ENCODE measurements around the gene SYT12.

The SYT12 gene

GRCh38 chr11:67006029-67006884 lies 16.7 kb upstream of the SYT12 start:
- H3K27me3 Mint-ChIP-seq (ENCODE audit: low read depth), result no peaks in the 10 kb centered on the region
- H3K4me3 Mint-ChIP-seq, result no peak overlapping the region
- no peaks in the 10 kb centered on the region for H3K36me3 Mint-ChIP-seq (ENCODE audit: low read depth)
- H3K4me1 Mint-ChIP-seq (ENCODE audit: low read depth), result peaks cover 2% of the 10 kb centered on the region
- DNase-seq (ENCODE audit: low spot score), result no peak
- H3K27ac Mint-ChIP-seq, result no peak overlapping the region
- H3K9me3 Mint-ChIP-seq, result no peaks in the 10 kb centered on the region

GRCh38 chr11:67007126-67007525 lies 15.8 kb upstream of the SYT12 start:
- Mint-ChIP-seq H3K36me3 (ENCODE audit: low read depth) (no peaks in the 10 kb centered on the region), H3K27ac (no peak overlapping the region), H3K9me3 (no peaks in the 10 kb centered on the region), H3K4me3 (no peak overlapping the region), H3K27me3 (ENCODE audit: low read depth) (no peaks in the 10 kb centered on the region), H3K4me1 (ENCODE audit: low read depth) (peaks cover 2% of the 10 kb centered on the region)
- no peak for DNase-seq (ENCODE audit: low spot score)

- H3K4me1 Mint-ChIP-seq (ENCODE audit: low read depth), result peaks cover 2% of the 10 kb centered on the region
- no peaks in the 10 kb centered on the region for H3K36me3 Mint-ChIP-seq (ENCODE audit: low read depth)
- no peak overlapping the region for H3K27ac Mint-ChIP-seq
- no peaks in the 10 kb centered on the region for H3K27me3 Mint-ChIP-seq (ENCODE audit: low read depth)
- H3K9me3 Mint-ChIP-seq, result no peaks in the 10 kb centered on the region
- no peak for DNase-seq (ENCODE audit: low spot score)
- no peak overlapping the region for H3K4me3 Mint-ChIP-seq
Observed at GRCh38 chr11:67010296-67010905, 12.5 kb upstream of the SYT12 start.

- H3K27me3 Mint-ChIP-seq (ENCODE audit: low read depth), result peaks cover under 1% of the 10 kb centered on the region
- no peak overlapping the region for H3K4me3 Mint-ChIP-seq
- no peak for DNase-seq (ENCODE audit: low spot score)
- no peaks in the 10 kb centered on the region for H3K36me3 Mint-ChIP-seq (ENCODE audit: low read depth)
- no peaks in the 10 kb centered on the region for H3K4me1 Mint-ChIP-seq (ENCODE audit: low read depth)
- no peak overlapping the region for H3K27ac Mint-ChIP-seq
- no peaks in the 10 kb centered on the region for H3K9me3 Mint-ChIP-seq
Observed at GRCh38 chr11:67013511-67014045, 9.4 kb upstream of the SYT12 start.

- Mint-ChIP-seq H3K27me3 (ENCODE audit: low read depth) (peaks cover 5% of the 10 kb centered on the region), H3K4me3 (no peak overlapping the region), H3K4me1 (ENCODE audit: low read depth) (no peaks in the 10 kb centered on the region), H3K9me3 (peaks cover 3% of the 10 kb centered on the region), H3K36me3 (ENCODE audit: low read depth) (no peaks in the 10 kb centered on the region), H3K27ac (no peak overlapping the region)
- no peak for DNase-seq (ENCODE audit: low spot score)
Observed at GRCh38 chr11:67014343-67014742, 8.6 kb upstream of the SYT12 start.

- no peak overlapping the region for H3K4me3 Mint-ChIP-seq
- H3K9me3 Mint-ChIP-seq, result peaks cover 3% of the 10 kb centered on the region
- no peak overlapping the region for H3K27ac Mint-ChIP-seq
- H3K4me1 Mint-ChIP-seq (ENCODE audit: low read depth), result no peaks in the 10 kb centered on the region
- peaks cover 8% of the 10 kb centered on the region for H3K27me3 Mint-ChIP-seq (ENCODE audit: low read depth)
- H3K36me3 Mint-ChIP-seq (ENCODE audit: low read depth), result no peaks in the 10 kb centered on the region
- no peak for DNase-seq (ENCODE audit: low spot score)
Observed at GRCh38 chr11:67015048-67015447, 7.9 kb upstream of the SYT12 start.

- H3K4me1 Mint-ChIP-seq (ENCODE audit: low read depth), result no peaks in the 10 kb centered on the region
- DNase-seq (ENCODE audit: low spot score), result no peak
- H3K4me3 Mint-ChIP-seq, result no peak overlapping the region
- peaks cover 3% of the 10 kb centered on the region for H3K9me3 Mint-ChIP-seq
- no peak overlapping the region for H3K27ac Mint-ChIP-seq
- peaks cover 21% of the 10 kb centered on the region for H3K27me3 Mint-ChIP-seq (ENCODE audit: low read depth)
- no peaks in the 10 kb centered on the region for H3K36me3 Mint-ChIP-seq (ENCODE audit: low read depth)
Observed at GRCh38 chr11:67016550-67016949, 6.4 kb upstream of the SYT12 start.

GRCh38 chr11:67020949-67021348 lies 2.0 kb upstream of the SYT12 start:
- peaks cover 57% of the 10 kb centered on the region for H3K27me3 Mint-ChIP-seq (ENCODE audit: low read depth)
- H3K27ac Mint-ChIP-seq, result no peak overlapping the region
- peaks cover 11% of the 10 kb centered on the region for H3K4me1 Mint-ChIP-seq (ENCODE audit: low read depth)
- H3K9me3 Mint-ChIP-seq, result peaks cover 3% of the 10 kb centered on the region
- DNase-seq (ENCODE audit: low spot score), result no peak
- no peak overlapping the region for H3K4me3 Mint-ChIP-seq
- no peaks in the 10 kb centered on the region for H3K36me3 Mint-ChIP-seq (ENCODE audit: low read depth)

GRCh38 chr11:67022341-67022933 lies 497 bp upstream of the SYT12 start:
- no peak for DNase-seq (ENCODE audit: low spot score)
- H3K4me3 Mint-ChIP-seq, result no peak overlapping the region
- peaks cover 3% of the 10 kb centered on the region for H3K9me3 Mint-ChIP-seq
- no peak overlapping the region for H3K27ac Mint-ChIP-seq
- H3K4me1 Mint-ChIP-seq (ENCODE audit: low read depth), result peaks cover 11% of the 10 kb centered on the region
- no peaks in the 10 kb centered on the region for H3K36me3 Mint-ChIP-seq (ENCODE audit: low read depth)
- peaks cover 69% of the 10 kb centered on the region for H3K27me3 Mint-ChIP-seq (ENCODE audit: low read depth)

GRCh38 chr11:67023957-67024353 lies 1.0 kb downstream of the SYT12 start:
- DNase-seq (ENCODE audit: low spot score), result no peak
- H3K27me3 Mint-ChIP-seq (ENCODE audit: low read depth), result peaks cover 68% of the 10 kb centered on the region

GRCh38 chr11:67024410-67024809 lies 1.5 kb downstream of the SYT12 start:
- H3K36me3 Mint-ChIP-seq (ENCODE audit: low read depth), result no peaks in the 10 kb centered on the region
- H3K27me3 Mint-ChIP-seq (ENCODE audit: low read depth), result peaks cover 67% of the 10 kb centered on the region
- peak; percentile 60 for DNase-seq (ENCODE audit: low spot score)
- H3K9me3 Mint-ChIP-seq, result no peaks in the 10 kb centered on the region
- peak overlapping the region; percentile 62 for H3K4me3 Mint-ChIP-seq
- peak overlapping the region; percentile 34 for H3K27ac Mint-ChIP-seq
- H3K4me1 Mint-ChIP-seq (ENCODE audit: low read depth), result peaks cover 11% of the 10 kb centered on the region

More at GRCh38 chr11:67023957-67024353, 1.0 kb downstream of the SYT12 start:
- H3K4me3 Mint-ChIP-seq, result peak overlapping the region; percentile 53
- peaks cover 11% of the 10 kb centered on the region for H3K4me1 Mint-ChIP-seq (ENCODE audit: low read depth)
- H3K36me3 Mint-ChIP-seq (ENCODE audit: low read depth), result no peaks in the 10 kb centered on the region
- no peak overlapping the region for H3K27ac Mint-ChIP-seq
- peaks cover under 1% of the 10 kb centered on the region for H3K9me3 Mint-ChIP-seq

- H3K4me3 Mint-ChIP-seq, result peak overlapping the region; percentile 62
- peaks cover 11% of the 10 kb centered on the region for H3K4me1 Mint-ChIP-seq (ENCODE audit: low read depth)
- no peaks in the 10 kb centered on the region for H3K9me3 Mint-ChIP-seq
- H3K27ac Mint-ChIP-seq, result no peak overlapping the region
- no peaks in the 10 kb centered on the region for H3K36me3 Mint-ChIP-seq (ENCODE audit: low read depth)
- DNase-seq (ENCODE audit: low spot score), result no peak
- peaks cover 68% of the 10 kb centered on the region for H3K27me3 Mint-ChIP-seq (ENCODE audit: low read depth)
Observed at GRCh38 chr11:67024966-67025365, 2.0 kb downstream of the SYT12 start.

- no peak for DNase-seq (ENCODE audit: low spot score)
- Mint-ChIP-seq H3K4me3 (no peak overlapping the region), H3K36me3 (ENCODE audit: low read depth) (no peaks in the 10 kb centered on the region), H3K9me3 (no peaks in the 10 kb centered on the region), H3K4me1 (ENCODE audit: low read depth) (peaks cover 11% of the 10 kb centered on the region), H3K27me3 (ENCODE audit: low read depth) (peaks cover 66% of the 10 kb centered on the region), H3K27ac (no peak overlapping the region)
Observed at GRCh38 chr11:67025750-67026149, 2.8 kb downstream of the SYT12 start.

- no peak for DNase-seq (ENCODE audit: low spot score)
- Mint-ChIP-seq H3K9me3 (no peaks in the 10 kb centered on the region), H3K27me3 (ENCODE audit: low read depth) (peaks cover 65% of the 10 kb centered on the region), H3K4me3 (no peak overlapping the region), H3K36me3 (ENCODE audit: low read depth) (no peaks in the 10 kb centered on the region), H3K4me1 (ENCODE audit: low read depth) (peaks cover 11% of the 10 kb centered on the region), H3K27ac (no peak overlapping the region)
Observed at GRCh38 chr11:67026941-67027340, 4.0 kb downstream of the SYT12 start.

Data from T-helper 2 cell treated with Interferon-gamma antibody and Interleukin-4, amounts not matched to agents 5 μg/mL and 100 μg/mL, for 36 hours (primary cell).